SK-N-MC (cell line): Measurements from ENCODE around the gene DUSP14.

Source experiments
- EZH2 ChIP-seq: fragments of 200-600 bp; sonication (generic); IDR thresholded peaks from one replicate; pipeline ENCODE4 v1.6.1; 2017; ENCODE audit warnings: antibody characterized with exemption
- FOXP2 ChIP-seq: optimal IDR thresholded peaks from 2 replicates; pipeline ENCODE3; 2011; ENCODE audit warnings: mild to moderate bottlenecking, moderate library complexity; ENCODE audit not compliant: insufficient read depth; ENCODE audit errors: extremely low read length, control extremely low read depth
- POLR2AphosphoS5 ChIP-seq: IDR thresholded peaks from 2 replicates; pipeline ENCODE4 v1.6.1; 2012; ENCODE audit warnings: mild to moderate bottlenecking, low read depth, low read length, borderline replicate concordance

- no peak for TF ChIP-seq EZH2
- no peak for TF ChIP-seq POLR2AphosphoS5
- TF ChIP-seq FOXP2: no peak
These were observed 26.5 kb downstream of the DUSP14 start for GRCh38 chr17:37516127-37516571.
